ENCODE measurements around the gene PRKG1. TPM values are rescaled to one million over a fixed set of nuclear protein-coding genes. Genes with fewer than 3 reads are reported as not detected.

PRKG1 gene
- total RNA-seq, 4 donors from 2014 or later, result 24.5 to 46.1 (median 37.1) TPM

DNA sequence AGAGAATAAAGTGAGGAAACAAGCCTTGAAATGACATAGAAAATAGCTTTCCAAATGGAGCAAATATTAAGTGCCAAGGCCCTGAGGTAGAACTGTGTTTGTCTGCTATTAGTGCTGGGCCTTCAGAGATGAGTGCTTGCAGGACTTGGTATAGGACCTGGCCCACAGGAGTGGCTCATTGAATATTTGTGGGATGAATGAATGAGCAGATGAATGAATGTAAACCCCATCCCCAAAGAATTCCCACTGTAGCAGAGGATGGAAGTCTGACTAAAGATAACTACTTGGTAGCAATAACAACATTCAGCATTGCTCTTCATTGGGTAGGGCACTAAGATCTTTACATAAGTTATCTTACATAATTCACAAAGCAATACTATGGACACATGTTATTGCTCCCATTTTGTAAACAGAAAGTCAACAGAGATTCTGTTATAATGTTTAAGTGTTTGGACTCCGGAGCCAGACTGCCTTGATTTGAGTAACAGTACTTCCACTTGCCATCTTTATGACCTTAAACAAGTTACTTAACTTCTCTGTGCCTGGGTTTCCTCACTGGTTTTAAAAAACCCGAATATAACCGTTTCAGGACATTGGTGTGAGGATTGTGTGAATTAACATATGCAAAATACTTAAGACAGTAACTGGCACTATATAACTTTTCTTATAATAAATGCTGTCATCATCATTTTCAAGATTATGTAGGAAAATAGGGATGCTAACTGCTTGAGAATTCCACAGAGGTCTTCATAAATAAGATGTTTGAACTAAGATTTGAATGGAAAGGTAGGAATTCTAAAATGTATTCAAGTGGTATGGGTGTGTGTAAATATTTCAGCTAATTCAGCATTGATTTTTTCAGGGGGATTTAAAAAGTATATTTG lies 141.9 kb downstream of the PRKG1 start:
- TF ChIP-seq POLR2AphosphoS5 (IDR thresholded peaks at IDR 0.05) (no peak), POLR2A (IDR thresholded peaks at IDR 0.05; ENCODE audit: low read depth) (no peak), EP300 (IDR thresholded peaks at IDR 0.05) (no peak)
- TF ChIP-seq, protein P1, sequence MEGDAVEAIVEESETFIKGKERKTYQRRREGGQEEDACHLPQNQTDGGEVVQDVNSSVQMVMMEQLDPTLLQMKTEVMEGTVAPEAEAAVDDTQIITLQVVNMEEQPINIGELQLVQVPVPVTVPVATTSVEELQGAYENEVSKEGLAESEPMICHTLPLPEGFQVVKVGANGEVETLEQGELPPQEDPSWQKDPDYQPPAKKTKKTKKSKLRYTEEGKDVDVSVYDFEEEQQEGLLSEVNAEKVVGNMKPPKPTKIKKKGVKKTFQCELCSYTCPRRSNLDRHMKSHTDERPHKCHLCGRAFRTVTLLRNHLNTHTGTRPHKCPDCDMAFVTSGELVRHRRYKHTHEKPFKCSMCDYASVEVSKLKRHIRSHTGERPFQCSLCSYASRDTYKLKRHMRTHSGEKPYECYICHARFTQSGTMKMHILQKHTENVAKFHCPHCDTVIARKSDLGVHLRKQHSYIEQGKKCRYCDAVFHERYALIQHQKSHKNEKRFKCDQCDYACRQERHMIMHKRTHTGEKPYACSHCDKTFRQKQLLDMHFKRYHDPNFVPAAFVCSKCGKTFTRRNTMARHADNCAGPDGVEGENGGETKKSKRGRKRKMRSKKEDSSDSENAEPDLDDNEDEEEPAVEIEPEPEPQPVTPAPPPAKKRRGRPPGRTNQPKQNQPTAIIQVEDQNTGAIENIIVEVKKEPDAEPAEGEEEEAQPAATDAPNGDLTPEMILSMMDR (IDR thresholded peaks at IDR 0.05), result no peak
- 69% methylated on average over 3 of the region's 3 CpGs for WGBS
- Histone ChIP-seq H3K4me3 (no peak overlapping the region), H3K36me3 (no peaks in the 10 kb centered on the region), H3K4me1 (peaks cover 4 to 21% (median 11%) of the 10 kb centered on the region in 4 donors), H3K9me3 (no peaks in the 10 kb centered on the region), H3K27me3 (no peaks in the 10 kb centered on the region), H3K27ac (replicated peaks in 1 of 4) (no peak overlapping the region)
- intact Hi-C loops (cut with DNase I), result no loop called here
- DNase-seq (ENCODE audit: extremely low spot score), result no peak

DNA sequence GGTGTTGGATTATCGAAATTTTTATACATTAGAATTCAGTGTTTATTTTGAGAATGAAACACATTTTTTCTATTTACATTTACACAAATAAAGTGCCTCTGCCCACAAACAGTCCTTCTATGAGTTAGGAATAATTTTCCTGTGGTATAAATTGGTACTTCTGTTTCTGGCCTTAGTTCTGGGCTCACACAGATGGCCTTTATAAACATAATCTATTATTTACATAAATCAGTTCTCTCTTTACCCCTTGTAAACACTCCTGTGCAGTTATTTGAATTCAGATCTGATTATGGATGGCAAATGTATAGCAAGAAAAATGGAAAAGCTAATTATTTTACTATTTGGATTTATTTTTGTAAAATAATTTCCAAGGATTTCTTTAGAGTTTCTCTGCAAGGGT lies 143.2 kb downstream of the PRKG1 start:
- DNase-seq (ENCODE audit: extremely low spot score), result no peak
- H3K9me3 ChIP-seq, result no peaks in the 10 kb centered on the region
- TF ChIP-seq POLR2A (IDR thresholded peaks at IDR 0.05; ENCODE audit: low read depth), result no peak
- no peak for TF ChIP-seq POLR2AphosphoS5 (IDR thresholded peaks at IDR 0.05)
- TF ChIP-seq, protein P1 (IDR thresholded peaks at IDR 0.05), result no peak
- no peak for TF ChIP-seq EP300 (IDR thresholded peaks at IDR 0.05)
- H3K27ac ChIP-seq (replicated peaks in 1 of 4), result no peak overlapping the region
- WGBS, result 36% methylated on average over 1 of the region's 1 CpG
- intact Hi-C loops (cut with DNase I), result no loop called here
- H3K4me3 ChIP-seq, result no peak overlapping the region
- H3K4me1 ChIP-seq, result peaks cover 4 to 21% (median 11%) of the 10 kb centered on the region in 4 donors
- H3K27me3 ChIP-seq, result no peaks in the 10 kb centered on the region
- H3K36me3 ChIP-seq, result no peaks in the 10 kb centered on the region

DNA sequence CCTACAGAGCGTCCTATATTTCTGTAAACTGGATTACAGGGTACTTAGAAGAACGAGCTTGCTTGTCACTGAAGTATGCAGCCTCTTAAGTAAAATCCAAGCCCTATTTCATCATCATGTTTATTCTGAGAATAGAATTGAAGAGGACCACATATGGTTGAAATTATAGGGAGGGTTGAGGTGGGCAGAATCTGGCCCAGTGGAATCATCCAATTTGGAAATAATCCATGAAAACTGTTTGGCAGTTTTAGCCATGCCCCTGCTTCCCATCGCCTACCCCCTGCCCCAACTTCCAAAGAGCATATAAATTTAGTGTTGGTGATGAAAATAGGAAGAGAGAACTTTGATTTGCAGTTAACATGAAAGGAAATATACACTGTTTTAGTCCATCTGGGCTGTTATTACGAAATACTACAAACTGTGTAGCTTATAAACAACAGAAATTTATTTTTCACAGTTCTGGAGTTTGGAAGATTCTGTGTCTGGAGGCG lies 150.4 kb downstream of the PRKG1 start:
- H3K27ac ChIP-seq (replicated peaks in 1 of 4), result peak overlapping the region in 2 of 4 donors; percentile 32 to 40
- H3K36me3 ChIP-seq, result no peaks in the 10 kb centered on the region
- peak overlapping the region; percentile 2 to 38 (median 17) for H3K4me3 ChIP-seq
- 57% methylated on average over 5 of the region's 5 CpGs for WGBS
- intact Hi-C loops (cut with DNase I), result no loop called here
- no peaks in the 10 kb centered on the region for H3K9me3 ChIP-seq
- peaks cover 22 to 38% (median 35%) of the 10 kb centered on the region in 4 donors for H3K4me1 ChIP-seq
- no peaks in the 10 kb centered on the region for H3K27me3 ChIP-seq
- no peak for DNase-seq (ENCODE audit: extremely low spot score)
- TF ChIP-seq EP300 (IDR thresholded peaks at IDR 0.05) (no peak), POLR2AphosphoS5 (IDR thresholded peaks at IDR 0.05) (no peak), POLR2A (IDR thresholded peaks at IDR 0.05; ENCODE audit: low read depth) (no peak)
- TF ChIP-seq, protein P1 (IDR thresholded peaks at IDR 0.05), result no peak

DNA sequence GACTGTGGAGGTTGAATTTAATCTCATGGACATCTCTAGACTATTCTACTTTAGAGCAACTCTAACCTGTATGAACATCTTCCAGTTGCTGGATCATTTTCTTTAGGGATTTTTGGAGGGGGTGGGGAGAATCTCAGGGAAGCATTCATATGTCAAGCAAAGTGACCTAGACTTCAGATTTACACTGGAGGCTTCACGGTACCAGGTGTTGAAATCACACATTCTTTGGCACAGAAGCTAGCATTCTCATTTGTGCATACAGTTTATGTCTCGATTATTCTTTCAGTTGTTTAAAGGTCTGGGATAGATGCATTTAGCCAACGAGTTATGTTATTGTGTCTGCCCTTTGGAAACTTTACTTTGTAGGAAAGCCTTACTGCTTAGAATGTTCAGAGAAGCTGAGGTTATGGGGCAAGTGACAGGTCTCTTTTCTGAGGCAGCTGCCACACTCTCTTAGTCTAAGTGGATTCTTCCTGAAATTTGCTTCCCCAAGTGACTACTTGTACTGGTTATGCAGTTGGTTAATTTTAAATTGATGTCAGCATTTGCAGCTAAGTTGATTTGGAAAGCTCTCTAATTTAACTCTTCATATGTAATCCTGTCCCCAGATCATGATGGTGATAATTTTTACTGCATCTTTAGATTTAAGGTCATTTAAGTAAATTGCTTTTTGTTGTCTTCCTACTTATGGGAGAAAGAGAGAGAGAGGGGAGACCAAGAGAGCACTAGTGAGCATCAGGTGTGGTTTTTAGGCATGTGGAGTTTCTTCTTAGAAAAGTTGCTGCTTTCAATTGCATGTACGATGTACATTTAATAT lies 153.8 kb downstream of the PRKG1 start:
- no peak for DNase-seq (ENCODE audit: extremely low spot score)
- TF ChIP-seq POLR2A (IDR thresholded peaks at IDR 0.05; ENCODE audit: low read depth), result no peak
- TF ChIP-seq, protein P1 (IDR thresholded peaks at IDR 0.05), result no peak
- intact Hi-C loops (cut with DNase I), result no loop called here
- Histone ChIP-seq H3K9me3 (no peaks in the 10 kb centered on the region), H3K27me3 (no peaks in the 10 kb centered on the region), H3K4me1 (peaks cover 44 to 59% (median 55%) of the 10 kb centered on the region in 4 donors), H3K27ac (replicated peaks in 1 of 4) (peak overlapping the region in 1 of 4 donors; percentile 36), H3K36me3 (no peaks in the 10 kb centered on the region), H3K4me3 (no peak overlapping the region)
- WGBS, result 39% methylated on average over 4 of the region's 4 CpGs

Measured in esophagus muscularis mucosa (tissue), 4 donors.